HG03095 (cell line): Measurements from ENCODE around the gene PLCL2.

ENCODE experiments used
- ATAC-seq: cut with Tn5 transposase; IDR thresholded peaks from one replicate; pipeline ENCODE4 v1.9.1; 2021; ENCODE audit warnings: moderate library complexity; ENCODE audit not compliant: unreplicated experiment

Gene PLCL2

GRCh38 chr3:16864610-16865313 is 20.0 kb upstream of the PLCL2 start:
- no peak for ATAC-seq

- ATAC-seq = no peak
Measured at GRCh38 chr3:16865335-16865734, 19.4 kb upstream of the PLCL2 start.

- no peak for ATAC-seq
Measured at GRCh38 chr3:16866571-16866970, 18.2 kb upstream of the PLCL2 start.

GRCh38 chr3:16868513-16868912 is 16.2 kb upstream of the PLCL2 start:
- ATAC-seq = no peak

- ATAC-seq = no peak
Measured at GRCh38 chr3:16869261-16870005, 15.3 kb upstream of the PLCL2 start.

GRCh38 chr3:16871915-16872842 is 12.6 kb upstream of the PLCL2 start:
- ATAC-seq = no peak

GRCh38 chr3:16873872-16874271 is 10.9 kb upstream of the PLCL2 start:
- no peak for ATAC-seq

GRCh38 chr3:16875876-16876550 is 8.7 kb upstream of the PLCL2 start:
- ATAC-seq = no peak

- no peak for ATAC-seq
Measured at GRCh38 chr3:16877505-16877904, 7.2 kb upstream of the PLCL2 start.

GRCh38 chr3:16877911-16878310 is 6.8 kb upstream of the PLCL2 start:
- ATAC-seq = no peak

- no peak for ATAC-seq
Measured at GRCh38 chr3:16881896-16882630, 2.7 kb upstream of the PLCL2 start.

- ATAC-seq = no peak
Measured at GRCh38 chr3:16883057-16883722, 1.6 kb upstream of the PLCL2 start.

GRCh38 chr3:16883723-16884083 is 1.1 kb upstream of the PLCL2 start:
- no peak for ATAC-seq

- ATAC-seq = peak; percentile 36
Measured at GRCh38 chr3:16884084-16884747, 539 bp upstream of the PLCL2 start.

GRCh38 chr3:16885593-16886302 is 993 bp downstream of the PLCL2 start:
- ATAC-seq = peak; percentile 24

- ATAC-seq = no peak
Measured at GRCh38 chr3:16886303-16886683, 1.5 kb downstream of the PLCL2 start.

- ATAC-seq = no peak
Measured at GRCh38 chr3:16887130-16887529, 2.4 kb downstream of the PLCL2 start.

GRCh38 chr3:16888356-16888755 is 3.6 kb downstream of the PLCL2 start:
- ATAC-seq = no peak
